Measurements from ENCODE around the gene KLHL21.
"Not testable (repeated sequence)": the region's sequence is repeated elsewhere in the genome, so short reads cannot be mapped to it uniquely, and the experiment has no call there.

The KLHL21 gene

GRCh38 chr1:6624710-6625583 is 22.3 kb upstream of the KLHL21 start, which contains the start of gene THAP3:
Gene THAP3 (plus strand): TSS chr1:6624868. CDS start chr1:6625219, 351 bp downstream.
- DNase-seq: peak; percentile 73

DNA sequence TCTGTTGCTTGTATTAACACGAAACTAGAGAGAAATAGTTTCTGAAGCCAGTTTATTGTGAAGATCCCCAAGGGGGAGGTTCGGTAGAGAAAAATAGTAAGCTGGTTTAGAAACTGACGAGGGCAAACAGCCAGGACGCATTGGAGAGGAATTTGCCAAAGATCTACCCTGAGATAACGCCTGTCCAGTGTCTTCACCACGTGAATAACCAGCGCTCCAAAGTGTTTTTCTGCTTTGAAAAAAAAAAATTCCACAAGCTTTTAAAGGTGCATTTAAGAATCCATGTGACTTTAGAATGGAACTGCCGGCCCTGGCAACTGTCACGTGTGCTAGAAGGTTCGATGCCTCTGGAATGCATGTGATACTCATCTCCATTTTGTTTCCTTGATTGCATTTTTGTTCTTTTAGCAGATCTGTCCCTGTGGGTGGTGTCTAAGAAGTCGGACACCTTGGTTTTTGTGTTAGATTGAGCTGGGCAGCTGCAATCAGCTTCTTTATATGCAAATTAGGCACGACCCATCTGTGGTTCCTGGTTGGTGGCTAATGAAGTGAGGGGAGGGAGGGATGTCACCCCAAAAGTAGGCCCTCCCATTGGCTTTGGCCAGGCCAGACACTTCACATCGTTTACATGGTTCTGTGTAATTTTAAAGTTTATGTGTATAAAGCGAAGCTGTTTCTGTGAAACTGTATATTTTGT is 20.7 kb upstream of the KLHL21 start:
- no peak for DNase-seq

DNA sequence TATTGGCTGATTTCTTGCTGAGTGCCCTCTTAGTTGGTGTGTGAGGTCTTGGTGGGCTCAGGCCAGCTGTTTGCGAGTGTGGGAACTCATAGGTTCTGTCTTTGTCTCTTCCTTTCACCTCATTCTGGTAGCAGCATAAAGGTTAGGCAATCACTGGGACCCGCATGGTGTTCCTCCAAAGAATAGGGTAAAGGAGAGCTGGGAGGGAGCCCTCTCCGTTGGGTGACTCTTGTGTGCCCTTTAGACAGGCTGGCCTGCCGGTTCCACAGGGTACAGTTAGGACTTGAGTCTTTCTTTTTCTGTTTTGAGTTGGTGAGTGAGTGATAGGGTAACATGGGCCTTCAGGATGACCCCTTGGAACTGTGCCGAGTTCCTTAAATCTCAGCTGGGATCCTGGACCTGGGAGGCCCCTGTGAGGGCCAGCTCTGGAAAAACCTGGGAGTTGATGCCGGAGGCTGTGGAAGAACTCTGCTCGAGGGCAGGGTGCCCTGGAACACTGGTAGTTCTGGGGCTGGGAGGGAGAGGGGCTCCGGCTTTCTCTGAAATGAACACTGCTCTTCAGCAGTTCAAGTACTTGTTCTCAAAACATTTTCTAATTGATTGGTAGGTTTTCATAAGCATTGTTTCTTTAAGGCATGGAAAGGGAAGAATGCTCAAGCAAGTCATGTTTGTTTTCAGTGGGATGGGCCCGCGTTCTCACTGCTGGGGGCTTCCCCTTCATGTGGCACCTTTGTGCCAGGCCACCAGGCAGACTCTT is 19.9 kb upstream of the KLHL21 start:
- no peak for DNase-seq

DNA sequence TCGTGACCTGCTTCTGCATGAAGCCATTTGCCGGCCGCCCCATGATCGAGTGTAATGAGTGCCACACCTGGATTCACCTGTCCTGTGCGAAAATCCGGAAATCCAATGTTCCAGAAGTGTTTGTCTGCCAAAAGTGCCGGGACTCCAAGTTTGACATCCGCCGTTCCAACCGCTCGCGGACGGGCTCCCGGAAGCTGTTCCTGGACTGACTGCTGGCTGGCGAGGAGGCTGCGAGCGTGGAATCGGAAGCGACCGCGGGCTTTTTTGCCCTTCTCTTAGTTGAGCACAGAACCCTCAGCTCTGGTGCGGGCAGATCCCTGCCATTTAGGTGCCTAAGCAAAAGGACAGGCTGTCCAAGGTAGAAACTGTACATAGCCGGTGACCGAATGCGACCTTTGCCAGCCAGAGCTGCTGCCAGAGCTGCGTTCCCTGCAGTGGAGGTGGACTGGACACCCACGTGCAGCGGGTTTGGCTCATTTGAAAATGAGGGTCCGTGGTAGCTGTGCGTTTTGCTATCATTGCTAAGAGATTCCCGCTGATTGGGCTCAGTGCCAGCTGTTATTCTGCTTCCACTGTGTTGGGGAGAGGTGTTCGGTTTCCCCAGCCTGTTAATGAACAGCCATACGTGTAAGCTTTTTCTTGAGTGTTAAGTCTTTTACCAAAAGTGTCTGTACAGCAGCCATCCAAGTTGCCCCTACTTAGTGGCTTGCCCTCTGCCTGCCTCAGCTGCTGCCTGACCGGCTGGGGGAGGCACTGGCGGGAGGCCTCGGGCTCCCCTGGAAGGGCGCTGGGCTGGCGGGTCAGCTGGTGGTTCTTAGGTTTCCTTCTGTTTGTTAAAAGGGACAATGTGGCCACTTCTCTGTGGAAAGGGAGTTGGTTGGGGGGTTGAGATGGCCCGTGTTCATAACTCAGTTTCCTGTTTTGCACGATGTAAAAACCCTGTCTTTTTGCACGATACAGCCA is 19.0 kb upstream of the KLHL21 start:
- no peak for DNase-seq

- no peak for DNase-seq
These were observed 16.4 kb upstream of the KLHL21 start for GRCh38 chr1:6619045-6619444.

- DNase-seq: no peak
These were observed 12.5 kb upstream of the KLHL21 start for GRCh38 chr1:6614929-6615785.

GRCh38 chr1:6614019-6614928 is 11.6 kb upstream of the KLHL21 start:
- no peak for DNase-seq

DNA sequence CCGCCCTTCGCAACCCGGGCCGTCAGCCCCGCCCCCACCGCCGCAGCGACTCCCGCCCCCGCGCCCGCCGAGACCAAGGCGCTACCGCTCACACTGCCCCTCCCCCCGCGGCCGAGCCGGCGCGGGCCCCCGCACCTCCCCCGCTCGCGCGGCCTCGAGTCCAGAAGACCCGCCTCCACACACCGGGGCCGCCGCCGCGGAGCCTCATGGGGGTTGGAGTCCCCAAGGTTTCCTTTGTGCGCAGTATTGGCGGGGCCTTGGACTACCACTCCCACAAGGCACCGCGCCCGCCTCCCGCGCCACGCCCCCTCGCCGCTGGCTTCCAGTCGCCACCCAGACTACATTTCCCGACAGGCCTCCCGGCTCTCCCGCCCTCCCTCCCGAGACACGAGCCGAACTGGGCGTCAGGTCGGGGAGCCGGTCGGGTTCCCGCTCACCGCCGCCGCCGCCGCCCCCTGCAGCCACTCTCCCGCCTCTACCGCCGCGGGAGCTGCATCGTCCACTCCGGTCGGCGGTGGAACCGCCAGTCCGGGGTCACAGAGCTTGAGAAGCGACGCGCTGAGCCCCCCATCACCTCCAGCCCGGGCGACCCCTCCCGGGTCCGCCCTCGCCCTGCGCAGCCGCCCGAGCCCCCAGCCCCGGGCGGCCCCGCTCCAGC is 10.8 kb upstream of the KLHL21 start, which contains the start of gene PHF13:
Gene PHF13 (plus strand): TSS at position 371 of the 658 bp plus-strand sequence. CDS start 336 bp downstream, outside the sequence.
- DNase-seq: peak; percentile 99

GRCh38 chr1:6612641-6613360 is 10.1 kb upstream of the KLHL21 start:
- no peak for DNase-seq

- no peak for DNase-seq
These were observed 1.4 kb upstream of the KLHL21 start for GRCh38 chr1:6603915-6604558.

DNA sequence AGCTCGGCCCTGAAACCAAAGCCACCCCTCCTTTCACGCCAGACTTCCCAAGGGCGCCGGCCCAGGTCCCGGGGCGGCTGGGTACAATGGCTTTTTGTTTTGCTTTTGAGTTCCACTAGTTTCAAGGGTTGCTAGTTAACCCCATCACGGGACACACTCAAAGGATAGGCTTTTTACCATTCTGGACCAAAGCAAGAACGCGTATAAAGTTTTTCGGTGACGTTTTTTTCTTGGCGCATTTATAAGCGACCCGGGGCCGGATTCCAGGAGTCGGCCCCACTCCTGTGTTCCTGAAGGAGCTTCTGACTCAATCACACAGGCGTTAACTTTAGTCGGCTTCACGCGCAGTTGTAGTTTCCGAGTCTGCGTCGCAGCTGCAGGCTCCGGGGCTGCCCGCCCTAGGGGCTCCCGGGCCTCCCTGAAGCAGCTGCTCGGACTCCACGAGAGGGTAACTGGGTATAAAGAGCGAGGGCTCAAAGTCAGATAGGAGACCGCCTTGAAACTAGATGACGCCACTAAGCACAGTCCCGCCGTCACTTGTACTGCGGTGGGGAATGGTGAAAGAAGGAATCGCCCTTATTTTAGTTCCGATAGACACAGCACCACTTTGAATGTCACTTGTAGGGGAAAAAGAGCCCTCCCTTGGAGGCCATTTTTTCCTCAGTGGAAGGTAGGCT is 707 bp upstream of the KLHL21 start:
- DNase-seq: peak; percentile 60

DNA sequence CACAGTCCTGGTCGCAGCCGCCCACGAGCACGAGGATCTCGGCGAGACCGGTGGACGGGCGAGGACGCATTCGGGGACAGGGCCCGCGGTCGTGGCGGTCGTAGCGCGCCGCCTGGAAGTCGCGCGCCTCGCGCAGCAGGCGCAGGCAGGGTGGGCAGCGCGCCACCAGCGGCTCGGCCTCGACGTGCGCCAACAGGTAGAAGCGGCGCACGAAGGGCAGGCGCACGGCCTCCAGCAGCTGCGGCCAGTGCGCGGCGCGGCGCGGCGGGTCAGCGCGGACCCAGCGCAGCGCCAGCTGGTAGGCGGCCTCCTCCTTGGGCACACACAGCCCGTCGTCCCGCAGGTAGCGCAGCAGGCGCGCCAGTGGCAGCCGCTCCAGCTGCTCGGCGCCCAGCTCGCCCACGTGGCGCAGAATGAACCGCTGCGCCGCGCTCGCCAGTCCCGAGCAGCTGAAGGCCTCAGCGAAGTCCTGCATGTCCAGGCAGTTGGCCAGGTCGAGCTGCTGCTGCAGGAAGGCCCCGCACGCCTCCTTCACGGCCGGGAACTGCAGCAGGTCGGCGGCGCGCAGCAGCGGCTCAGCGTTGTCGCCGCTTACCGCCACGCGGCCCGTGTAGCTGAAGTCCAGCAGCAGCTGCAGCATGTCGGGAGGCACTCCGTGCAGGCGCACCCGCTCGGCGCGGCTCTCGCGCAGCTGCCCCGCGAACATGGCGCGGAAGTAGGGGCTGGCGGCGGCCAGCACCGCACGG is 573 bp downstream of the KLHL21 start:
- DNase-seq: no peak

GRCh38 chr1:6601049-6601922 is 1.4 kb downstream of the KLHL21 start:
- peak; percentile 90 for DNase-seq

- DNase-seq: no peak
These were observed 2.1 kb downstream of the KLHL21 start for GRCh38 chr1:6600410-6601048.

DNA sequence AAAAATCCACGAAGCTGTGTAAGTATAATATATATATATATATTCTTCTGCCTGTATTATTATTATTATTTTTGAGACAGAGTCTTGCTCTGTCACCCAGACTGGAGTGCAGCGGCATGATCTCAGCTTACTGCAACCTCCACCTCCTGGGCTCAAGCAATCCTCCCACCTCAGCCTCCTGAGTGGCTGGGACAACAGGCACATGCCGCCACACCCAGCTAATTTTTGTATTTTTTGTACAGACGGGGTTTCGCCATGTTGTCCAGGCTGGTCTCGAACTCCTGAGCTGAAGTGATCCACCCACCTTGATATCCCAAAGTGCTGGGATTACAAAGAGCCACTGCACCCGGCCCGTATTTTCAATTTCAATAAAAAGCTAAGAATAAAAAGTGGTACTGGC is 2.7 kb downstream of the KLHL21 start:
- DNase-seq: not testable (repeated sequence)

Measured in T1000 (cell line).